Activated naive CD8-positive, alpha-beta T cell treated with anti-CD3 and anti-CD28 coated beads, Interleukin-2, amount 50 U/mL, for 24 hours (primary cell): ENCODE measurements around the gene C5orf24.
A peak's percentile ranks its signal among the peaks of the same experiment; 100 is the strongest.
"Not testable (repeated sequence)": the region's sequence is repeated elsewhere in the genome, so short reads cannot be mapped to it uniquely, and the experiment has no call there.

Experiments
- ATAC-seq: fragments of 150-1000 bp; cut with Tn5 transposase; one replicate; pipeline ENCODE4 v1.10.0; 2021
- DNase-seq: peaks from one replicate; pipeline ENCODE4 v3.0.0; 2021
- H3K27ac Mint-ChIP-seq: one replicate; pipeline ENCODE4 v1.8.0; 2021; ENCODE audit warnings: mild to moderate bottlenecking, mixed read lengths
- H3K27me3 Mint-ChIP-seq: one replicate; pipeline ENCODE4 v1.8.0; 2021; ENCODE audit warnings: mixed read lengths
- H3K36me3 Mint-ChIP-seq: one replicate; pipeline ENCODE4 v1.8.0; 2021; ENCODE audit warnings: low read depth, mixed read lengths
- H3K4me1 Mint-ChIP-seq: one replicate; pipeline ENCODE4 v1.8.0; 2021; ENCODE audit warnings: mixed read lengths
- H3K4me3 Mint-ChIP-seq: one replicate; pipeline ENCODE4 v1.8.0; 2021; ENCODE audit warnings: mild to moderate bottlenecking, moderate library complexity, mixed read lengths
- H3K9me3 Mint-ChIP-seq: one replicate; pipeline ENCODE4 v1.8.0; 2021; ENCODE audit warnings: mixed read lengths

C5orf24 gene

DNA sequence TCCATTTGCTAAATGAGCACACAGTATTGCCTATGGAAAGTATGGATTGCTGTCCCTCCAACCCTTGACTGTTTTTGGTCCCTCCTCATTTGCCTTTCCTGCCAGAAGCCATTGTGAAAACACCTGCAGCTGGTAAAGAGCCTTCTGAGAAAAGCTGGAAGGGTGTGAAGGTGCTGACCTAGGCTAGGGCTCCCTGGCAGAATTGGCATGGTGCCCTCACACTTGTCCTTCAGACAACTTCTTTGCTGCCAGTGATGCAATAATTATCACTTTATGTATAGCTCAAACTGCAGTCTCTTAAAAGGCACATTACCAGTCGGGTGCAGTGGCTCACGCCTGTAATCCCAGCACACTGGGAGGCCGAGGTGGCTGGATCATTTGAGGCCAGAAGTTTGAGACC lies 32.6 kb downstream of the C5orf24 start:
- H3K4me3 Mint-ChIP-seq, result no peak overlapping the region
- peaks cover 26% of the 10 kb centered on the region for H3K4me1 Mint-ChIP-seq
- H3K27ac Mint-ChIP-seq, result no peak overlapping the region
- no peaks in the 10 kb centered on the region for H3K9me3 Mint-ChIP-seq
- H3K36me3 Mint-ChIP-seq, result peaks cover 8% of the 10 kb centered on the region
- no peak for DNase-seq
- no peaks in the 10 kb centered on the region for H3K27me3 Mint-ChIP-seq
- no peak for ATAC-seq

DNA sequence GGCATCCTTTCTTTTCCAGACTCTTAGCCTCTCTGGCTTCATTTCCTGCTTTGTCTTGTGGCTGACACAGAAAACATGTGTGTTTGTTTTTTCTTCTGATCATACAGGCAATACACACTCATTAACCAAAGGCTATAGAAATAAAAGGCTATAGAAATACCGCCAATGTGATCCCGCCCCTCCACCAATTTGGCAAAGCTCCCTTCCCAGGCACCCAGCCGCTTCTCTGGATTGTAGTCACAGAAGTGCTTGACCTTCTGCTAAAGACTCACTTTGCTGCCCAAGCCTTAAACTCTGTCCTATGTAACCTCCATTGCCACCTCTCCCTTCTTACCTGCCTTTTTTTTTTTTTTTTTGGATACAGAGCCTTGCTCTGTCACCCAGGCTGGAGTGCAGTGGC lies 33.7 kb downstream of the C5orf24 start:
- H3K36me3 Mint-ChIP-seq, result peaks cover 8% of the 10 kb centered on the region

DNA sequence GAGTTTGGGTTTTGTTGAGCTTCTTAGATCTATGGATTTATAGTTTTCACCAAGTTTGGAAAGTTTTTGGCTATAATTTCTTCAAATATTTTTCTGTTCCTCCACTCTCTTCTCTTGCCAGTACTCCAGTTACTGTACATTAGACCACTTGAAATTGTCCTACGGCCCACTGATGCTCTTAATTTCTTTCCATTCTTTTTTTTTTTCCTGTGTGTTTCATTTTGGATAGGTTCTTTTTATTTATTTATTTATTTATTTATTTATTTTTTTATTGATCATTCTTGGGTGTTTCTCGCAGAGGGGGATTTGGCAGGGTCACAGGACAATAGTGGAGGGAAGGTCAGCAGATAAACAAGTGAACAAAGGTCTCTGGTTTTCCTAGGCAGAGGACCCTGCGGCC lies 35.2 kb downstream of the C5orf24 start:
- H3K4me1 Mint-ChIP-seq, result peaks cover 17% of the 10 kb centered on the region
- H3K27me3 Mint-ChIP-seq, ATAC-seq, H3K4me3 Mint-ChIP-seq, H3K36me3 Mint-ChIP-seq, H3K9me3 Mint-ChIP-seq, DNase-seq, H3K27ac Mint-ChIP-seq: not testable (repeated sequence)

More for the DNA sequence above, 33.7 kb downstream of the C5orf24 start:
- ATAC-seq, result no peak
- peaks cover 22% of the 10 kb centered on the region for H3K4me1 Mint-ChIP-seq
- H3K9me3 Mint-ChIP-seq, result no peaks in the 10 kb centered on the region
- H3K4me3 Mint-ChIP-seq, result no peak overlapping the region
- DNase-seq, result no peak
- no peak overlapping the region for H3K27ac Mint-ChIP-seq
- no peaks in the 10 kb centered on the region for H3K27me3 Mint-ChIP-seq

DNA sequence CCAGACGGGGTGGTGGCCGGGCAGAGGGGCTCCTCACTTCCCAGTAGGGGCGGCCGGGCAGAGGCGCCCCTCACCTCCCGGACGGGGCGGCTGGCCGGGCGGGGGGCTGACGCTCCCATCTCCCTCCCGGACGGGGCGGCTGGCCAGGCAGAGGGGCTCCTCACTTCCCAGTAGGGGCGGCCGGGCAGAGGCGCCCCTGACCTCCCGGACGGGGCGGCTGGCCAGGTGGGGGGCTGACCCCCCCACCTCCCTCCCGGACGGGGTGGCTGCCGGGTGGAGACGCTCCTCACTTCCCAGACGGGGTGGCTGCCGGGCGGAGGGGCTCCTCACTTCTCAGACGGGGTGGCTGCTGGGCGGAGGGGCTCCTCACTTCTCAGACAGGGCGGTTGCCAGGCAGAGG lies 35.9 kb downstream of the C5orf24 start:
- not testable (repeated sequence) for ATAC-seq, H3K4me1 Mint-ChIP-seq, H3K4me3 Mint-ChIP-seq, DNase-seq, H3K27ac Mint-ChIP-seq, H3K36me3 Mint-ChIP-seq, H3K9me3 Mint-ChIP-seq, H3K27me3 Mint-ChIP-seq

DNA sequence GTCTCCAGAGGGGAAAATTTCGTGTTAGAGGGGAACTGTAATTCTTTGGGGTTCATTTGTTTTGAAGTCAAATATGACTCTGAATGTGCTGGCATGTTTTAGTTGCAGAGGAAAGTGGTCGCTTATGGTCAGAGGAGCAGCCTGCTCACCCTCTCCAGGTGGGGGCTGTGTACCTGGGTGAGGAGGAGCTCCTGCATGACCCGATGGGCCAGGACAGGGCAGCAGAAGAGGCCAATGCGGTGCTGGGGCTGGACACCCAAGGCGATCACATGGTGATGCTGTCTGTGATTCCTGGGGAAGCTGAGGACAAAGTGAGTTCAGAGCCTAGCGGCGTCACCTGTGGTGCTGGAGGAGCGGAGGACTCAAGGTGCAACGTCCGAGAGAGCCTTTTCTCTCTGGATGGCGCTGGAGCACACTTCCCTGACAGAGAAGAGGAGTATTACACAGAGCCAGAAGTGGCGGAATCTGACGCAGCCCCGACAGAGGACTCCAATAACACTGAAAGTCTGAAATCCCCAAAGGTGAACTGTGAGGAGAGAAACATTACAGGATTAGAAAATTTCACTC lies 41.9 kb downstream of the C5orf24 start:
- no peak overlapping the region for H3K4me3 Mint-ChIP-seq
- H3K9me3 Mint-ChIP-seq, result no peaks in the 10 kb centered on the region
- ATAC-seq, result no peak
- peaks cover 21% of the 10 kb centered on the region for H3K36me3 Mint-ChIP-seq
- no peak overlapping the region for H3K27ac Mint-ChIP-seq
- H3K4me1 Mint-ChIP-seq, result peaks cover 2% of the 10 kb centered on the region
- no peak for DNase-seq
- no peaks in the 10 kb centered on the region for H3K27me3 Mint-ChIP-seq

DNA sequence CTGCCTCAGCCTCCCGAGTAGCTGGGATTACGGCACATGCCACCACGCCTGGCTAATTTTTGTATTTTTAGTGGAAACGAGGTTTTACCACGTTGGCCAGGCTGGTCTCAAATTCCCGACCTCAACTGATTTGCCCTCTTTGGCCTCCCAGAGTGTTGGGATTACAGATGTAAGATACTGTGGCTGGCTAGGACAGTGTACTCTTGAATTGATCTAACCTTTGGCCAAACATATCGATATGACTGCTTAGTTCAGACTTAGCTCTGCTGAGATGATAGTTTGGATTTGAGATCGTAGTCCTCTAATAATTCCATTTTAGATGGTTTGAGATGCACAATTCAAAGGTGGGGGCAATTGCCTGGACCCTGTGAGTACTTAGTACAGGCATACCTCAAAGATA lies 43.6 kb downstream of the C5orf24 start:
- DNase-seq (no peak), ATAC-seq (no peak)
- no peak overlapping the region for H3K4me3 Mint-ChIP-seq
- H3K4me1 Mint-ChIP-seq, result peaks cover 2% of the 10 kb centered on the region
- H3K9me3 Mint-ChIP-seq, result no peaks in the 10 kb centered on the region
- H3K27me3 Mint-ChIP-seq, result no peaks in the 10 kb centered on the region
- peaks cover 23% of the 10 kb centered on the region for H3K36me3 Mint-ChIP-seq
- H3K27ac Mint-ChIP-seq, result no peak overlapping the region

DNA sequence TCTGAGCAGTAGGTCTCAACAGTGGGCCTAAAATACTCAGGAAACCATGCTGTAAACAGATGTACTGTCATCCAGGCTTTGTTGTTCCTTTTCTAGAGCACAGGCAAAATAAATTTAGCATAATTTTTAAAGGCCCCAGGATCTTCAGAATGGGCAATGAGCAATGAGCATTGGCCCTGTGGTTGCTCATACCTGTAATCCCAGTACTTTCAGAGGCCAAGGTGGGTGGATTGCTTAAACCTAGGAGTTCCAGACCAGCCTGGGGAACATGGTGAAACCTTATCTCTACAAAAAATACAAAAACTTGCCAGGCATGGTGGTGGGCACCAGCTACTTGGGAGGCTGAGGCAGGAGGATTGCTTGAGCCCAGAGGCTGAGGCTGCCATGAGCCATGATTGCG lies 45.7 kb downstream of the C5orf24 start:
- Mint-ChIP-seq H3K4me3 (no peak overlapping the region), H3K27me3 (no peaks in the 10 kb centered on the region), H3K9me3 (no peaks in the 10 kb centered on the region), H3K36me3 (peaks cover 27% of the 10 kb centered on the region), H3K27ac (no peak overlapping the region), H3K4me1 (no peaks in the 10 kb centered on the region)
- DNase-seq (no peak), ATAC-seq (no peak)

DNA sequence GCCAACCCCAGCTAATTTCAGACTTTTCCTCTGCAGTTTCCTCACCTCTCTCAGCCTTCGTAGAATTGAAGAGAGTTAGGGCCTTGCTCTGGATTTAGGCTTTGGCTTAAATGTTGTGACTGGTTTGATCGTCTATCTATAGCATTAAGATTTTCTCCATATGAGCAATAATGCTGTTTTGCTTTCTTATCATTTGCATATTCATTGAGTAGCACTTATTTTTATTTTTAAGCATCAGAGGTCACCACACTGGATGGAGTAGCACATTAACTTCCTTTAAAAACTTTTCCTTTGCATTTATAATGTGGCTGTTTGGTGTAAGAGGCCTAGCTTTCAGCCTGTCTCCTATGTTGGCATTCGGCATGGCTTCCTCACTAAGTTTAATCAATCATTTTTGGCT lies 46.5 kb downstream of the C5orf24 start:
- H3K4me3 Mint-ChIP-seq, result no peak overlapping the region
- no peaks in the 10 kb centered on the region for H3K9me3 Mint-ChIP-seq
- H3K27me3 Mint-ChIP-seq, result no peaks in the 10 kb centered on the region
- no peaks in the 10 kb centered on the region for H3K4me1 Mint-ChIP-seq
- no peak for DNase-seq
- no peak for ATAC-seq
- no peak overlapping the region for H3K27ac Mint-ChIP-seq
- peaks cover 27% of the 10 kb centered on the region for H3K36me3 Mint-ChIP-seq

DNA sequence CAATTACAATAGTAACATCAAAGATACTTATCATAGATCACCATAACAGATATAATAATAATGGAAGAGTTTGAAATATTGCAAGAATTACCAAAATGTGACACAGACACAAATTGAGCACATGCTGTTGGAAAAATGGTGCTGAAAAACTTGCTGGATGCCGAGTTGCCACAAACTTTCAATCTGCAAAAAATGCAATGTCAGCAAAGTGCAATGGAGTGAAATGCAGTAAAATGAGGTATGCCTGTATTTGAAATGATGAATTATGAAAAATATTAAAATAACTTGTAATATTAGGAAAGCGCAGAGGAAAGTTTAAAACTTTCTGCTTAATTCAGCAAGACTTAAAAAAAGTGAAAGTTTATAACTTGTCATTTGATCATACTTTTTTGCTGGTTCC lies 47.2 kb downstream of the C5orf24 start:
- Mint-ChIP-seq H3K9me3 (no peaks in the 10 kb centered on the region), H3K4me3 (no peak overlapping the region), H3K36me3 (peaks cover 21% of the 10 kb centered on the region), H3K4me1 (no peaks in the 10 kb centered on the region), H3K27ac (no peak overlapping the region), H3K27me3 (no peaks in the 10 kb centered on the region)
- DNase-seq (no peak), ATAC-seq (no peak)

DNA sequence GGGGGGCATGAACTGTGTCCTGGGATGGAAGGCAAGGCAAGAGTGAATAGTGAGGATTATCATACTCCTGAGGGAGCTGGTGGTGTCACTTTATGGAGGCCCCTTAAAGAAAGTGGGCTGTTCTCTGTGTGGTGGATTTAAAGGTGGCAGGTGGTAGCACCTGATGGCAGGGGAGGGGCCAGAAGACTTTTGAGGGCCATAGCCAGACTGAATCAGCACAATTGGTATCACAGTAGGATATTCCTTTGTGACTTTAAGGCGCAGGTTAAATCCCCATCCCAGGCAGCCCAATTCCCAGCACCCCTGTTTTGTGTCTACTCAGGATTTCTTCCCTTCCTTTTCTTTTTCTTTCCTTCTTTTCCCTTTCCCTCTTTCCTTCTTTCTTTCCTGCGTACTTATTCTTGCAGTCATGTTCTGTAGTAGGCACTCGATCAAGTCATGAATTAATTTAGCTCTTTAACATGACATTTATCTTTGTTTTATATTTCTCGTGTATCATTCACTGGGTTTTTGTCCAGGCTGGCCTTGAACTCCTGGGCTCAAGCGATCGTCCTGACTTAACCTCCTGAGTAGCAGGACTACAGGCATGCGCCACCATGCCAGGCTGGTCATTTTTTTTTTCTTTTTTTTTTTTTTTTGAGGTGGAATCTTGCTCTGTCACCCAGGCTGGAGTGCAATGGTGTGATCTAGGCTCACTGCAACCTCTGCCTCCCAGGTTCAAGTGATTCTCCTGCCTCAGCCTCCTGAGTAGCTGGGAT lies 48.2 kb downstream of the C5orf24 start:
- DNase-seq, result no peak
- no peaks in the 10 kb centered on the region for H3K9me3 Mint-ChIP-seq
- no peaks in the 10 kb centered on the region for H3K4me1 Mint-ChIP-seq
- H3K27me3 Mint-ChIP-seq, result no peaks in the 10 kb centered on the region
- H3K27ac Mint-ChIP-seq, result peak overlapping the region; percentile 53
- H3K36me3 Mint-ChIP-seq, result peaks cover 13% of the 10 kb centered on the region
- H3K4me3 Mint-ChIP-seq, result no peak overlapping the region
- ATAC-seq, result no peak

DNA sequence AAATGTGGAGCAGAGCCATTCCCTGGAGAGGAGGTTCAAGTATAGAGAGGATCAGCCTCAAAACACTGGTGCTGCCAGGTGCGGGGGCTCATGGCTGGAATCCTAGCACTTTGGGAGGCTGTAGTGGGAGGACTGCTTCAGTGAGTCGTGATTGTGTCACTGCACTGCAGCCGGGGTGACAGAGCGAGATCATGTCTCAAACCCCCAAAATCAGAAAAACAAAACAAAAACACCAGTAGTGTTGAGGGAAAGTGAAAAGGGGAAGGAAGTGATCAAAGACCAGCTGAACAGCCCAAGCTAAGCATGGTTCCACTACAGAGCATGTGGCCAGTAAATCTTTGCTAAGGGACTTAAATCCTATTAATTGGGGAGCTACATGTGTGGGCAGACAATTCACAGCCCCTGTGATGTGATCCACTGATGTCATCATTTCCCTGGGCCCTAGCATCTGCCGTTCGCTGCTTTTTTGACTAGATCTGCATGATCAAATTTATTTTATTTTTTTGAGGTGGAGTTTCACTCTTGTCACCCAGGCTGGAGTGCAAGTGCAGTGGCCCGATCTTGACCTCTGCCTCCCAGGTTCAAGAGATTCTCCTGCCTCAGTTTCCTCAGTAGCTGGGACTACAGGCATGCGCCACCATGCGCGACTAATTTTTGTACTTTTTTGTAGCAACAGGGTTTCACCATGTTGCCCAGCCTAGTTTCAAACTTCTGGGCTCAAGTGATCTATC lies 56.5 kb downstream of the C5orf24 start:
- peaks cover 32% of the 10 kb centered on the region for H3K4me1 Mint-ChIP-seq
- ATAC-seq (no peak), DNase-seq (no peak)
- H3K36me3 Mint-ChIP-seq, result peaks cover 9% of the 10 kb centered on the region
- no peaks in the 10 kb centered on the region for H3K27me3 Mint-ChIP-seq
- H3K4me3 Mint-ChIP-seq, result no peak overlapping the region
- H3K9me3 Mint-ChIP-seq, result no peaks in the 10 kb centered on the region
- peak overlapping the region; percentile 85 for H3K27ac Mint-ChIP-seq

DNA sequence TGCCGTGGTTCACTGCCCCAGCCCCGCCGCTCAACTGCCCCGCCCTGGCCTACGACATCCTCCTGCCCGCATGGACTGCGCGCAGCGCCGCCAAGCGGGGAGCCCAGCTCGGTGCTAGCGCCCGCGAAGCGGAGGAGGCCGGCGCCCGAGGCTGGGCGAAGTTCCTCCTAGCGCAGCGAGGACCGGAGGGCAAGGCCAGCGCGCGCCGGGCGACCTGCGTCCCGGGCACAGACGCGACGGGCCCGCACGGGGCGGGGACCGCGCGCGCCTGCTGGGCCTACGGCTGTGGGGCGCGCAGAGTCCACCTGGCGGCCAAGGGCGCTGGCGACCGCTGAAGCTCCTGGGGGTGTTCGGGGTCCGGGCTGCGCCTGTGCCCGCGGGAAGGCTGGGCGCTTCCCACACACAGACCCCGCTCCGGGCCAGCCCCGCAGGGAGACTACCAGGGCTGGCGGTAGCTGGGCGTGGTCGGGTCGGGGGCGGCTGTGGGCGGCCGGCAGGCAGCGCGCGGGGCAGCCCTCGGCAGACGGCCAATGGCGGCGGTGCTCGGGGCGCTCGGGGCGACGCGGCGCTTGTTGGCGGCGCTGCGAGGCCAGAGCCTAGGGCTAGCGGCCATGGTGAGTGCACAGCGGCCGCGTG lies 59.0 kb downstream of the C5orf24 start, which contains the start of gene PCBD2:
Gene PCBD2, plus strand, starts transcription at position 522 of the 636 bp plus-strand sequence. Its CDS starts 9 bp downstream, at position 531.
- Mint-ChIP-seq H3K27ac (peak within 1 kb of the TSS; percentile 98), H3K4me1 (peaks cover 32% of the 10 kb centered on the region), H3K4me3 (peak within 1 kb of the TSS; percentile 93)

DNA sequence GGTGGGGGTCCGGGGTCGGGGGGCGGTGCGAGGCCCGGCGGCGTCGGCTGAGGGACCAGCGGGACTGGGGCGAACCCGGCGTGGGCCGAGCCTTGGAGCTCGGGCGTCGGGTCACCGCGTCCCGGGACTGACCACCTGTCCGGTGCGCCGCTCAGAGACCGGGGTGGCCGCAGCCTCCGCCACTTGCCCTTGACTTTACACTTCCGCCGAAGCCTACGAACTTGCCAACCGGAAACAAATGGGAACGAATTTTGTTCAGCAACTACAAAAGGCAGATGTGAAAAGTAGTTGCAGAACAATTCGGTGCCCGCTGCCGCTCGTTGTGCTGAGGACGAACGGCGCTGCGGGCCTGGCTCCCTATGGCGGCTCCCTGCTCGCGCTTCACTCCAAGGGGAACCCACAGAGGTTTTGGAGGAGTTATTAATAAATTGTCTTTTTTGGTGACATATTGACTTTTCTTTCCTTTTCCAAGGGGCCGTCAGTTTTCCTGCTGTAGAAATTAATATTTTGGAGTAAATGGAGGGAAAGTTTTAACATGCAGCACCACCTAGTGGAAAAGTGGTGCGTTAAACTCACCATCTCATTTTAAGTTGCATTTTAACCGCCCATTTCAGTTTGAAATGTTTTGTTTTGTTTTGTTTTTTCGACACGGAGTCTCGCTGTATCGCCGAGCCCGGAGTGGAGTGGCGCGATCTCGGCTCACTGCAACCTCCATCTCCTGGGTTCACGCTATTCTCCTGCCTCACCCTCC lies 59.7 kb downstream of the C5orf24 start:
- H3K4me1 Mint-ChIP-seq, result peaks cover 31% of the 10 kb centered on the region
- ATAC-seq (peak; percentile 9), DNase-seq (no peak)
- H3K27me3 Mint-ChIP-seq, result no peaks in the 10 kb centered on the region
- H3K4me3 Mint-ChIP-seq, result peak overlapping the region; percentile 93
- H3K27ac Mint-ChIP-seq, result peak overlapping the region; percentile 98
- H3K9me3 Mint-ChIP-seq, result no peaks in the 10 kb centered on the region
- H3K36me3 Mint-ChIP-seq, result peaks cover 4% of the 10 kb centered on the region

More for the DNA sequence above, 59.0 kb downstream of the C5orf24 start, which contains the start of gene PCBD2:
- no peaks in the 10 kb centered on the region for H3K9me3 Mint-ChIP-seq
- ATAC-seq (peak; percentile 95), DNase-seq (peak; percentile 95)
- H3K36me3 Mint-ChIP-seq, result peaks cover 8% of the 10 kb centered on the region
- no peaks in the 10 kb centered on the region for H3K27me3 Mint-ChIP-seq

DNA sequence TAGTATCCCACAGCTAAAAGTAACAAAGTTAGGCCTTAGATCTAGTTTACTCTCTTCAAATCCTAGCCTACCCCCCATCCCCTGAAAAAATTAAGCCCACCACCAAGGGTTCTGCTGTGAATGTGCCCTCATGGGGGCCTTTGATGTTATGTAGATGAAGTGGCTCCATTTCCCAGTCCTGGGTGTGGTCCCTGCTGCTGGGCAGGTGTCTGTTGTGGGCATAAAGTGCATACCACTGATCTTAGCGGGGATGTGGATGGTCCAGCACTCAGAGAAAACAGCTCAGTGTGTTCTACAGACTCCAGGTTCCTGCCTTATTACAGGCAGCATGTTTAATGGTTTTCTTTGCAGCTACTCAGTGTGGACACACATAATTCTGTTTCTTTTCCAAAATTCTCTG lies 61.0 kb downstream of the C5orf24 start:
- peaks cover 26% of the 10 kb centered on the region for H3K4me1 Mint-ChIP-seq
- H3K27me3 Mint-ChIP-seq, result no peaks in the 10 kb centered on the region
- ATAC-seq, result no peak
- DNase-seq, result no peak
- no peaks in the 10 kb centered on the region for H3K9me3 Mint-ChIP-seq
- H3K36me3 Mint-ChIP-seq, result peaks cover 5% of the 10 kb centered on the region
- H3K4me3 Mint-ChIP-seq, result peak overlapping the region; percentile 58
- peak overlapping the region; percentile 78 for H3K27ac Mint-ChIP-seq
